Measurements from ENCODE around the gene ITGB8. TPM values are rescaled to one million over a fixed set of nuclear protein-coding genes. Genes with fewer than 3 reads are reported as not detected.

The ITGB8 gene
- total and polyA plus RNA-seq, 9 of the 15 experiments (the other 6 are each of a cell fraction or from before 2014, with no cell fraction given) = under 0.01 to 0.03 (median 0.02) TPM; not detected in 6

DNA sequence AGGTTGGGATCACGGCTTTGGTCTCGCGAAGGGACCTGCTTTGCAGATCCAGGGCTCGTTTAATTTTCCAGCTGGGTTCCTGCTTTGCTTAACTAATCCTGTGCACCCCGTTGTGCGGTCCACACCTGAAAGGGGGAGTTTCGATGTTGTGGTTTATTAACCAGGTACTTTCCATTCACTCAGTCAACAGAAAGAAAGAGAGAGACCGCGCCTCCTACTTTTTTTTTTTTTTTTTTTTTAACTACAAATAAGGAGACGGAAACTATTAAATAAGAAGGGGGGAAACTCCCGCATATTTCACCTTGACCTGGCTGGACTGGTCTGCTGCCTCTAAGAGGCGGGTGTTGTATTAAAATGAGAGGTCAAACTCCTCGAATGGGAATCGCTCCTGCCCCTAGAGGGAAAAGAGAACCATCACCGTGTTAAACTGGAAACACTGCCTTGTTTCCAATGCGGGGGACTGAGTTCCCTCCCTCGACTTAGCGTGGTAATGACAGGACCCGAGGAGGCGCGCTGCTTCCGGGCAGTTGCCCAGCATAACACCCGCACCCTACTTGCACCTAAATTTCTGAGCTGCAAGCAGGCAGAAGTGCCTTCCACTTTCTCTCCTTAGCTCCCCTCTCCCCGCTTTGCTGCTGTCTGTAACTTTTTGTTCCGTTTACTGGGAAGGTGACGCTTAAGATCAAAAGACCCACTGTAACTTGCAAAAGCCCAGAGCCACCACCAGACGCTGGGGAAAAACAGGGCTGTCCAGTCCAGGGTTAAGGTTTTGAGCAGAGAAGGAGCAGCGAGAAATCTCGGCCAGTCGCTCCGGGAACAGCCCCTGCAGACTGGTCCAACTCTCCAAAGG, 1.1 kb upstream of the ITGB8 start (continued):
- TF ChIP-seq KAT2B (IDR thresholded peaks at IDR 0.05; ENCODE audit: low read depth, low read length) (no peak), ATF7 (IDR thresholded peaks at IDR 0.05) (no peak), ZNF551 (CRISPR knock-in tag; IDR thresholded peaks at IDR 0.05) (no peak), ZNF408 (CRISPR knock-in tag; IDR thresholded peaks at IDR 0.05; ENCODE audit: low read depth) (no peak), EGR1 (conservative IDR thresholded peaks at IDR 0.05) (0 out of 2 replicates have a peak, but pooled peaks have one; percentile 21), JUN (IDR thresholded peaks at IDR 0.05; ENCODE audit: borderline replicate concordance, low read depth, low read length) (no peak), JUN (CRISPR knock-in tag; IDR thresholded peaks at IDR 0.05; ENCODE audit: borderline replicate concordance) (no peak; the same call in 1 of the 2 replicates), TRIM28 (IDR thresholded peaks at IDR 0.05) (no peak), HNRNPK (IDR thresholded peaks at IDR 0.05; ENCODE audit: low read depth, low read length, poor library complexity, severe bottlenecking) (no peak), KDM1A (IDR thresholded peaks at IDR 0.05) (peak; percentile 42 to 65; a peak in 3 of 4 replicates), ZNF586 (CRISPR knock-in tag; conservative IDR thresholded peaks at IDR 0.05) (no peak), RBM14 (IDR thresholded peaks at IDR 0.05; ENCODE audit: borderline replicate concordance, insufficient read depth, low read depth, low read length) (no peak), CBX2 (IDR thresholded peaks at IDR 0.05; ENCODE audit: insufficient read depth, low read length, poor library complexity, severe bottlenecking) (no peak), ZNF384 (IDR thresholded peaks at IDR 0.05; ENCODE audit: low read depth, low read length) (no peak), ZNF197 (CRISPR knock-in tag; IDR thresholded peaks at IDR 0.05; ENCODE audit: low read depth) (no peak), HNRNPL (IDR thresholded peaks at IDR 0.05; ENCODE audit: low read depth, low read length) (no peak), DPF2 (IDR thresholded peaks at IDR 0.05) (no peak), HDGF (IDR thresholded peaks at IDR 0.05) (no peak), CHD4 (IDR thresholded peaks at IDR 0.05; ENCODE audit: insufficient read depth, insufficient replicate concordance, low read depth, low read length, poor library complexity, severe bottlenecking) (no peak), EP300 (IDR thresholded peaks at IDR 0.05; ENCODE audit: low read length) (no peak), LCOR (CRISPR knock-in tag; IDR thresholded peaks at IDR 0.05) (0 out of 2 replicates have a peak, but pooled peaks have one; percentile 36)
- TF ChIP-seq, protein P1, sequence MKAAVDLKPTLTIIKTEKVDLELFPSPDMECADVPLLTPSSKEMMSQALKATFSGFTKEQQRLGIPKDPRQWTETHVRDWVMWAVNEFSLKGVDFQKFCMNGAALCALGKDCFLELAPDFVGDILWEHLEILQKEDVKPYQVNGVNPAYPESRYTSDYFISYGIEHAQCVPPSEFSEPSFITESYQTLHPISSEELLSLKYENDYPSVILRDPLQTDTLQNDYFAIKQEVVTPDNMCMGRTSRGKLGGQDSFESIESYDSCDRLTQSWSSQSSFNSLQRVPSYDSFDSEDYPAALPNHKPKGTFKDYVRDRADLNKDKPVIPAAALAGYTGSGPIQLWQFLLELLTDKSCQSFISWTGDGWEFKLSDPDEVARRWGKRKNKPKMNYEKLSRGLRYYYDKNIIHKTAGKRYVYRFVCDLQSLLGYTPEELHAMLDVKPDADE (conservative IDR thresholded peaks at IDR 0.05; ENCODE audit: control insufficient read depth, low read depth, low read length) = no peak
- TF ChIP-seq, protein P2, sequence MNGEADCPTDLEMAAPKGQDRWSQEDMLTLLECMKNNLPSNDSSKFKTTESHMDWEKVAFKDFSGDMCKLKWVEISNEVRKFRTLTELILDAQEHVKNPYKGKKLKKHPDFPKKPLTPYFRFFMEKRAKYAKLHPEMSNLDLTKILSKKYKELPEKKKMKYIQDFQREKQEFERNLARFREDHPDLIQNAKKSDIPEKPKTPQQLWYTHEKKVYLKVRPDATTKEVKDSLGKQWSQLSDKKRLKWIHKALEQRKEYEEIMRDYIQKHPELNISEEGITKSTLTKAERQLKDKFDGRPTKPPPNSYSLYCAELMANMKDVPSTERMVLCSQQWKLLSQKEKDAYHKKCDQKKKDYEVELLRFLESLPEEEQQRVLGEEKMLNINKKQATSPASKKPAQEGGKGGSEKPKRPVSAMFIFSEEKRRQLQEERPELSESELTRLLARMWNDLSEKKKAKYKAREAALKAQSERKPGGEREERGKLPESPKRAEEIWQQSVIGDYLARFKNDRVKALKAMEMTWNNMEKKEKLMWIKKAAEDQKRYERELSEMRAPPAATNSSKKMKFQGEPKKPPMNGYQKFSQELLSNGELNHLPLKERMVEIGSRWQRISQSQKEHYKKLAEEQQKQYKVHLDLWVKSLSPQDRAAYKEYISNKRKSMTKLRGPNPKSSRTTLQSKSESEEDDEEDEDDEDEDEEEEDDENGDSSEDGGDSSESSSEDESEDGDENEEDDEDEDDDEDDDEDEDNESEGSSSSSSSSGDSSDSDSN (IDR thresholded peaks at IDR 0.05; ENCODE audit: borderline replicate concordance in 1 of 2, low read depth in 2 of 2, low read length in 2 of 2) = 0 out of 4 replicates have a peak, but pooled peaks of 1 of the 2 experiments have one; percentile 65
- TF ChIP-seq, protein P3, sequence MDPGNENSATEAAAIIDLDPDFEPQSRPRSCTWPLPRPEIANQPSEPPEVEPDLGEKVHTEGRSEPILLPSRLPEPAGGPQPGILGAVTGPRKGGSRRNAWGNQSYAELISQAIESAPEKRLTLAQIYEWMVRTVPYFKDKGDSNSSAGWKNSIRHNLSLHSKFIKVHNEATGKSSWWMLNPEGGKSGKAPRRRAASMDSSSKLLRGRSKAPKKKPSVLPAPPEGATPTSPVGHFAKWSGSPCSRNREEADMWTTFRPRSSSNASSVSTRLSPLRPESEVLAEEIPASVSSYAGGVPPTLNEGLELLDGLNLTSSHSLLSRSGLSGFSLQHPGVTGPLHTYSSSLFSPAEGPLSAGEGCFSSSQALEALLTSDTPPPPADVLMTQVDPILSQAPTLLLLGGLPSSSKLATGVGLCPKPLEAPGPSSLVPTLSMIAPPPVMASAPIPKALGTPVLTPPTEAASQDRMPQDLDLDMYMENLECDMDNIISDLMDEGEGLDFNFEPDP (CRISPR knock-in tag; IDR thresholded peaks at IDR 0.05) = no peak
